NCI-H1417 treated with DMSO at 0.1 percent for 48 hours (cell line): ENCODE data around the gene ANAPC2.

Experiments
- DNase-seq: peaks from one replicate; lab custom pipeline; 2025; lab: John Stamatoyannopoulos, UW

The ANAPC2 gene

GRCh38 chr9:137191691-137192447, 3.5 kb upstream of the ANAPC2 start:
- DNase-seq, result no peak

- DNase-seq, result no peak
These were observed 2.9 kb upstream of the ANAPC2 start for GRCh38 chr9:137191245-137191644.

GRCh38 chr9:137190315-137190856, 2.0 kb upstream of the ANAPC2 start:
- DNase-seq, result no peak

- no peak for DNase-seq
These were observed 1.2 kb upstream of the ANAPC2 start for GRCh38 chr9:137189297-137190295.

GRCh38 chr9:137188086-137188489, 272 bp downstream of the ANAPC2 start:
- no peak for DNase-seq

- DNase-seq, result no peak
These were observed 974 bp downstream of the ANAPC2 start for GRCh38 chr9:137187386-137187785.

GRCh38 chr9:137186385-137186784, 2.0 kb downstream of the ANAPC2 start:
- no peak for DNase-seq

- no peak for DNase-seq
These were observed 2.4 kb downstream of the ANAPC2 start for GRCh38 chr9:137185921-137186320.

- DNase-seq, result no peak
These were observed 3.3 kb downstream of the ANAPC2 start for GRCh38 chr9:137184881-137185660.

GRCh38 chr9:137183980-137184595, 4.3 kb downstream of the ANAPC2 start:
- DNase-seq, result no peak

- no peak for DNase-seq
These were observed 5.5 kb downstream of the ANAPC2 start for GRCh38 chr9:137182836-137183235.

GRCh38 chr9:137181680-137182079, 6.7 kb downstream of the ANAPC2 start:
- no peak for DNase-seq

GRCh38 chr9:137180491-137180890, 7.9 kb downstream of the ANAPC2 start:
- DNase-seq, result no peak

- DNase-seq, result no peak
These were observed 8.6 kb downstream of the ANAPC2 start for GRCh38 chr9:137179761-137180160.

GRCh38 chr9:137178939-137179630, 9.3 kb downstream of the ANAPC2 start:
- DNase-seq, result no peak

- DNase-seq, result no peak
These were observed 10.0 kb downstream of the ANAPC2 start for GRCh38 chr9:137178201-137178938.

GRCh38 chr9:137176302-137177182, 11.8 kb downstream of the ANAPC2 start:
- no peak for DNase-seq

GRCh38 chr9:137175345-137175961, 12.9 kb downstream of the ANAPC2 start:
- no peak for DNase-seq
